HPDE6-E6E7 (cell line): ENCODE data around the gene GABRB2.
"Not testable (repeated sequence)": the region's sequence is repeated elsewhere in the genome, so short reads cannot be mapped to it uniquely, and the experiment has no call there.

Experiments used
- DNase-seq: peaks from one replicate; pipeline ENCODE4 v3.0.0; 2011; ENCODE audit warnings: missing footprints; ENCODE audit errors: extremely low spot score

The GABRB2 gene

GRCh38 chr5:161245846-161246245 is 300.7 kb downstream of the GABRB2 start:
- DNase-seq: not testable (repeated sequence)
